ENCODE results near the gene TRPT1. TPM values are rescaled to one million over a fixed set of nuclear protein-coding genes. Genes with fewer than 3 reads are reported as not detected.

Gene TRPT1
- total RNA-seq, 2 experiments from 2014 or later: 20.0 to 26.5 TPM

GRCh38 chr11:64254326-64254725 is 28.3 kb upstream of the TRPT1 start:
- Mint-ChIP-seq H3K36me3 (ENCODE audit: low read depth) (peaks cover 2% of the 10 kb centered on the region), H3K27ac (no peak overlapping the region), H3K27me3 (no peaks in the 10 kb centered on the region), H3K4me3 (no peak overlapping the region), H3K4me1 (peaks cover 15% of the 10 kb centered on the region), H3K9me3 (no peaks in the 10 kb centered on the region)
- DNase-seq: no peak
- POLR2A ChIA-PET: no interaction called here
- CTCF ChIA-PET: interaction anchor here (0.9 to 3.5 kb wide), 5 partner anchors 10 to 50 kb away, joined by 3 to 12 read pairs (median 4); partner anchors contain the start of genes FERMT3, NUDT22 and TRPT1

DNA sequence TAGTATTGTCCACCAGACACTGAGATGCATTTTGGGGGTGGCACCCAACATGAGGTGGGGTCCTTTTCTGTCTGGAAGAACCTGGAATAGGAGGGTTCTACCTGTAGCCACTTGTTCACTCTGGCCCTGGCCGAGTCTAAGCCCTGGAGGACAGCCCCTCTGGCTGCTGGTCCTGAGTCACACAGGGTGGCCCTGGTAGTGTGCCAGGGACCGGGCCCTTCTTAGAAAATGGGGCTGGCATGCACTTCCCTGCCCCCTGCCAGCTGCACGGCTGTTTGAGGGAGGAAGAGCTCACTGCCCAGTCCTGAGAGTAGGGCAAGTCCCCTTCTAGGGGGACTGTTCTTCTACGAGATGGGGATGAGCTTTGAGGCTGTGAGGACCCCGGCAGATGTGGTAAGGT is 27.5 kb upstream of the TRPT1 start:
- POLR2A ChIA-PET: interaction anchor here (0.7 kb wide), 1 partner anchor 30 kb away, joined by 3 read pairs; no protein-coding TSS in a partner anchor
- H3K4me1 Mint-ChIP-seq: peaks cover 16% of the 10 kb centered on the region

GRCh38 chr11:64253043-64253442 is 27.1 kb upstream of the TRPT1 start:
- H3K4me3 Mint-ChIP-seq: peak overlapping the region; percentile 3
- DNase-seq: no peak
- CTCF ChIA-PET: interaction anchor here (1.0 to 11.3 kb wide), 6 partner anchors 10 to 46 kb away, joined by 3 to 162 read pairs (median 12); partner anchors contain the start of gene FERMT3
- H3K27me3 Mint-ChIP-seq: no peaks in the 10 kb centered on the region
- H3K36me3 Mint-ChIP-seq (ENCODE audit: low read depth): no peaks in the 10 kb centered on the region
- peaks cover 17% of the 10 kb centered on the region for H3K4me1 Mint-ChIP-seq
- POLR2A ChIA-PET: no interaction called here
- no peaks in the 10 kb centered on the region for H3K9me3 Mint-ChIP-seq
- no peak overlapping the region for H3K27ac Mint-ChIP-seq

More for the DNA sequence above, 27.5 kb upstream of the TRPT1 start:
- CTCF ChIA-PET: interaction anchor here (0.6 to 3.5 kb wide), 6 partner anchors 10 to 47 kb away, joined by 3 to 12 read pairs (median 3); partner anchors contain the start of genes FERMT3, NUDT22 and TRPT1
- H3K27ac Mint-ChIP-seq: no peak overlapping the region
- H3K27me3 Mint-ChIP-seq: no peaks in the 10 kb centered on the region
- no peaks in the 10 kb centered on the region for H3K36me3 Mint-ChIP-seq (ENCODE audit: low read depth)
- peak overlapping the region; percentile 3 for H3K4me3 Mint-ChIP-seq
- no peaks in the 10 kb centered on the region for H3K9me3 Mint-ChIP-seq
- DNase-seq: no peak

DNA sequence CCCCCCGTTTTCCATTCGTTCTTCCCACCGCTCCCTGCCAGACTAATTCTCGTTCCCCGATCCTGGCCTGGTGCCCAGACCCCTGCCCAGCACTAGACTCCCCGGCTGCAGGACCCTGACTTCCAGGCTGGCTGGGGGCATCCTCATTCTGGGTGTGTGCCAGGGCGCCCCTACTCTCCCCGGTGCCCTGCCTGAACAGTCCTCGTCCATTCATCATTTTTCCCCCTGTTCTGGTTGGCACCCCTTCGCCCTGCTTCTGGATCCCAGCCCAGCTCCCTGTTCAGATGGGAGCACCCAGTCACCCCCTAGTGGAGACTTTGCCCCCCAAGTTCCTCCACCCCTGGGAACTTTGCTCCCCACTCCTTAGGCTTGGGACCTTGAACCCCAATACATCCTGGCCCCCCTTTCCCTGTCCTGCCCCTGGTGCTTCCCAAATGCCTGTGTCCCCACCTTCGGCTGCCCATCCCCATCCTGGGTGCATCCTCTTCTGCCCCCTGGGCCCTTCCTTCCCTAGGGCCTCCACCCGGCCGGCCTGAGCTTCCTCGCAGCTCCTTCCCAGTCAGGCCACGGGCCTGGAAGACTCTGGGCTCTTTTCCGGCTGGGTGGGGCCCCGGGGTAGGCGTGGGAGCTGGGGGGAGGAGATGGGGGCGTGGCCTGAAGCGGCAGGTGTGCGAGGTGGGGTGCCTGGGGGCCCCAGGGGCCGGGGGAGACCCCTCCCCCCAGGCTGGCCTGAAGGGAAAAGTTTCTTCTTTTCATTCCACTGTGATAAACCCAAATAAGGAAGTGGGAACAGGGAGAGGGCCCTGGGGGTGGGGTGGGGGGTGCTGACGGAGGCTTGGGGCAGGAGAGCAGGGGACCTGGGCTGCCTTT is 26.3 kb upstream of the TRPT1 start:
- ChIA-PET POLR2A (no interaction called here), CTCF (interaction anchor here (0.6 to 11.3 kb wide), 13 partner anchors 9 to 1861 kb away, joined by 3 to 162 read pairs (median 7); partner anchors contain the start of genes CATSPERZ, FKBP2, PRDX5 and TRMT112)
- H3K27me3 Mint-ChIP-seq: no peaks in the 10 kb centered on the region
- no peaks in the 10 kb centered on the region for H3K9me3 Mint-ChIP-seq
- peaks cover 21% of the 10 kb centered on the region for H3K4me1 Mint-ChIP-seq
- peak overlapping the region; percentile 82 for H3K4me3 Mint-ChIP-seq
- DNase-seq: no peak
- H3K36me3 Mint-ChIP-seq (ENCODE audit: low read depth): no peaks in the 10 kb centered on the region
- peak overlapping the region; percentile 62 for H3K27ac Mint-ChIP-seq

- DNase-seq: no peak
Observed at GRCh38 chr11:64251753-64252002, 25.7 kb upstream of the TRPT1 start.

DNA sequence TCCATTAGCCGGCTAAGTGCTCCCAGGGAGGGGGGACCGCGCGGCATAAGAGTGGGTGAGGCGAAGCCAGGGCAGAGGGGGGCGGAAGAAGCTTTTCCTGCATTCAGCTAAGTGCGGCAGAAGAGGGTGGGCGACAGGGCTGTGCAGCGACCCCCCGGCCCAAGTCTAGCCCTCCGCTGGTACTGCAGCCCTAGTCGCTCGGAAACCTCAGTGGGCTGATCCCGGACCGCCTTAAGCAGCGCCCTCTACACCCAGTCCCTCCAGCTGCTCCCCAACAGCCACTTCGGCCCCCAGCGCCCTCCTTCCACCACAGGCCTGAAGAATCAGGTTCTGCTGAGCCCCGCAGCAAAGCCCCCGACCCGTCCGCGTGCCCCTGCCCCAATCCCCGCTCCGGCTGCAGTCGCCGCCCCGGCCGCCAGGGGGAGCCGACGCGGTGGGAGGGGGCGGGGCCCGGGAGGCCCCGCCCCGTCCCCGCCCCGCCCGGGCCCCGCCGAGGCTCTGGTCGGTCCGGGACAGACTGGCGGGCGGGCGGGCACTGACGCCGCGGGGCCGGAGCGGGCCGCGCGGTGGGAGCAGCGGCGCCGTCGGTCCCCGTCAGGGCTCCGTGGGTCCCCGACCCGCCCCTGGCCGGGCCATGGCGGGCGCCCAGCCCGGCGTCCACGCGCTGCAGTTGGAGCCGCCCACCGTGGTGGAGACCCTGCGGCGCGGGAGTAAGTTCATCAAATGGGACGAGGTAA is 25.2 kb upstream of the TRPT1 start, which contains the start of gene PLCB3:
TSS of gene PLCB3 (plus strand) at position 515 of the 737 bp plus-strand sequence. CDS start at position 635, 120 bp downstream.
- Mint-ChIP-seq H3K4me1 (peaks cover 25% of the 10 kb centered on the region), H3K36me3 (ENCODE audit: low read depth) (no peaks in the 10 kb centered on the region)
- POLR2A ChIA-PET: interaction anchor here (0.6 kb wide), 1 partner anchor 35 kb away, joined by 3 read pairs; the partner anchor contains the start of gene GPR137

More at GRCh38 chr11:64251753-64252002, 25.7 kb upstream of the TRPT1 start:
- CTCF ChIA-PET: interaction anchor here (1.0 to 11.3 kb wide), 13 partner anchors 9 to 105 kb away, joined by 3 to 162 read pairs (median 8); partner anchors contain the start of genes BAD, CATSPERZ, FKBP2 and PRDX5
- POLR2A ChIA-PET: no interaction called here
- Mint-ChIP-seq H3K4me1 (peaks cover 25% of the 10 kb centered on the region), H3K9me3 (no peaks in the 10 kb centered on the region), H3K27me3 (no peaks in the 10 kb centered on the region), H3K27ac (peak overlapping the region; percentile 62), H3K36me3 (ENCODE audit: low read depth) (no peaks in the 10 kb centered on the region), H3K4me3 (peak overlapping the region; percentile 82)

DNA sequence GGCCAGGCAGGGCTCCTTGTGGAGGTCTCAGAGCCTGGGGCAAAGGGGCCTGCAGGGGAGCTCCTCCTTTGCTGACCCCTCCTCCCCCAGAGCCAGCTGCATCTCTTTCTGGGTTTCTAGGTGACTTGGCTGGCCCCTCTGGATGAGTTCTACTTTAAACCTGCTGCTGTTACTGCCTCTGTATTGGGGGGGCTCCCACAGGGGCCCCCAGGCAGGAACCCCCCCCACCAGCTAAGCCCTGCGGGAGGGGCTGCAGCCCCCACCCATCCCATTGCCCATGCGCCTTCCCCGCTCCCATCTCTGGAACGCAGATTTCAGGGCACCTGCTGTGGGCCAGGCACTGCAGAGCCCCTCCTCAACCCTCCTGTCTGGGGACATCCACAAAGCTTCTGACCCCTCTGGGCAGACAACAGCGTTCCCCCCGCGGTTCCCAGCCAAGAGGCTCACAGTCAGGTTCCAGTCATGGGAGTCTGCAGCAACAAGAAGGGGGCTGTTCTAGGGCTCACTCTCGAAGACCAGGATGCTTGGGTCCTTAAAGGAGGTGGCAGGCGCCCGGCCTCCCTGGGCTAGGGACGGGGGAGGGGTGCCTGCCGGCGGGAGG is 24.5 kb upstream of the TRPT1 start:
- CTCF ChIA-PET: interaction anchor here (0.6 to 11.3 kb wide), 19 partner anchors 7 to 389 kb away, joined by 3 to 162 read pairs (median 6); partner anchors contain the start of genes BAD, CATSPERZ and FKBP2
- Mint-ChIP-seq H3K9me3 (no peaks in the 10 kb centered on the region), H3K27me3 (no peaks in the 10 kb centered on the region), H3K36me3 (ENCODE audit: low read depth) (no peaks in the 10 kb centered on the region), H3K4me3 (peak overlapping the region; percentile 78), H3K4me1 (peaks cover 25% of the 10 kb centered on the region), H3K27ac (no peak overlapping the region)
- POLR2A ChIA-PET: interaction anchor here (0.6 kb wide), 1 partner anchor 35 kb away, joined by 3 read pairs; the partner anchor contains the start of gene GPR137
- no peak for DNase-seq

More for the DNA sequence above, 25.2 kb upstream of the TRPT1 start, which contains the start of gene PLCB3:
- no peaks in the 10 kb centered on the region for H3K27me3 Mint-ChIP-seq
- peak; percentile 62 for DNase-seq
- CTCF ChIA-PET: interaction anchor here (0.6 to 11.3 kb wide), 18 partner anchors 8 to 106 kb away, joined by 3 to 162 read pairs (median 7); partner anchors contain the start of genes BAD, CATSPERZ, FKBP2 and PRDX5
- H3K4me3 Mint-ChIP-seq: peak within 1 kb of the TSS; percentile 82
- no peaks in the 10 kb centered on the region for H3K9me3 Mint-ChIP-seq
- peak within 1 kb of the TSS; percentile 62 for H3K27ac Mint-ChIP-seq

GRCh38 chr11:64249563-64250414 is 23.8 kb upstream of the TRPT1 start:
- H3K4me3 Mint-ChIP-seq: peak overlapping the region; percentile 30
- ChIA-PET CTCF (interaction anchor here (0.6 to 11.3 kb wide), 17 partner anchors 9 to 389 kb away, joined by 3 to 162 read pairs (median 5); partner anchors contain the start of genes BAD, CATSPERZ and FKBP2), POLR2A (no interaction called here)
- no peak overlapping the region for H3K27ac Mint-ChIP-seq
- no peaks in the 10 kb centered on the region for H3K27me3 Mint-ChIP-seq
- H3K4me1 Mint-ChIP-seq: peaks cover 29% of the 10 kb centered on the region
- H3K9me3 Mint-ChIP-seq: no peaks in the 10 kb centered on the region
- H3K36me3 Mint-ChIP-seq (ENCODE audit: low read depth): no peaks in the 10 kb centered on the region
- DNase-seq: no peak

DNA sequence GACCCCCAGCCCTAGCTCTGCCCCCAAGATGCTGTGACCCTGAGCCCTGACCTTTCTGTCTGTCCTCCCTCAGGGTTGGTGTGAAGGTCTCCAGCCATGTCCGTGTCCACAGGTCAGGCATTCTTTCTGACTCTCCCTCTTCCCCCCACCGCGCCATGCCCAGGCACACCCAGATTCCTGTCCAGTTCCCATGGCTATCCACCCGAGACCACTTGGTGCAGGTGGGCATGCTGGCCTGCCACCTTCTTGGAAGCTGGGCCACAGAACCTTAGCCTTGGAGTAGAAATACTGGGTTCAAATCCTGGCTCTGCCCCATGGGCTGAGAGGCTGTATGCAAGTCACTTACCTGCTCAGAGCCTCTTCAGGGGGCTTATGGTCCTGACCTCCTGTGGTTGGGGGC is 23.1 kb upstream of the TRPT1 start:
- ChIA-PET POLR2A (no interaction called here), CTCF (interaction anchor here (1.1 to 11.3 kb wide), 7 partner anchors 10 to 56 kb away, joined by 3 to 162 read pairs (median 4); partner anchors contain the start of genes CATSPERZ and FERMT3)
- DNase-seq: no peak
- Mint-ChIP-seq H3K4me1 (peaks cover 32% of the 10 kb centered on the region), H3K27ac (peak overlapping the region; percentile 66), H3K27me3 (no peaks in the 10 kb centered on the region), H3K9me3 (no peaks in the 10 kb centered on the region), H3K4me3 (no peak overlapping the region), H3K36me3 (ENCODE audit: low read depth) (no peaks in the 10 kb centered on the region)

DNA sequence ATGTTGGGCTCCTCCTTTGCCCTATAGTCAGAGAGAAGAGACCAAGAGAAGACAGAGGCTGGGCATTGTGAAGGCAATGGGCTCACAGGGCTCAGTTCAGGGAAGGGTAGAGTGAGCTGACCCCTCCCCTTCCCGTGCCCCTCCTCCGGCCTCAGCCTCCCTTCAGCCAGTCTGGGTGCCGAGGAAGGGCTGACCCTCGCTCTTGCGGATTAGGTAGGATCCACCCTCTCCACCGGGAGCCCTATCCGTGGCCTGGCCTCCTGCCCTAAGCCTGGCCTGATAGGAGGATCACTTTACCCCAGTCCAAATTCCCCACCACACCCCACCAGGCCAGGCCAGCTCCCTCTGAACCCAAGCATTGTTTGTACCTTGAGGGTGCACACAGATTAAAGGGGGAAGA is 22.6 kb upstream of the TRPT1 start:
- Mint-ChIP-seq H3K27ac (no peak overlapping the region), H3K4me3 (no peak overlapping the region), H3K4me1 (peaks cover 37% of the 10 kb centered on the region), H3K27me3 (no peaks in the 10 kb centered on the region), H3K9me3 (no peaks in the 10 kb centered on the region), H3K36me3 (ENCODE audit: low read depth) (peaks cover 4% of the 10 kb centered on the region)
- POLR2A ChIA-PET: no interaction called here
- no peak for DNase-seq
- CTCF ChIA-PET: interaction anchor here (1.4 to 11.3 kb wide), 4 partner anchors 18 to 53 kb away, joined by 4 to 162 read pairs (median 16); partner anchors contain the start of genes CATSPERZ and FERMT3
